Ishikawa (cell line): Measurements from ENCODE around the gene TPK1.

ENCODE experiments used
- CEBPB ChIP-seq: IDR thresholded peaks from 2 replicates; pipeline ENCODE4 v1.6.1; 2012
- EGR1 ChIP-seq: IDR thresholded peaks from 2 replicates; pipeline ENCODE4 v1.6.1; 2012
- EP300 ChIP-seq: IDR thresholded peaks from 2 replicates; pipeline ENCODE4 v1.6.1; 2012; ENCODE audit warnings: borderline replicate concordance
- MAX ChIP-seq: IDR thresholded peaks from 2 replicates; pipeline ENCODE4 v1.6.1; 2012
- RAD21 ChIP-seq: IDR thresholded peaks from 2 replicates; pipeline ENCODE4 v1.6.1; 2012; ENCODE audit warnings: low read depth
- REST ChIP-seq: IDR thresholded peaks from 2 replicates; pipeline ENCODE4 v1.6.1; 2012; ENCODE audit warnings: low read depth, mild to moderate bottlenecking
- TAF1 ChIP-seq: IDR thresholded peaks from 2 replicates; pipeline ENCODE4 v1.6.1; 2012; ENCODE audit warnings: low read depth, mild to moderate bottlenecking
- TCF12 ChIP-seq: IDR thresholded peaks from 2 replicates; pipeline ENCODE4 v1.6.1; 2012; ENCODE audit warnings: low read depth
- TEAD4 ChIP-seq: IDR thresholded peaks from 2 replicates; pipeline ENCODE4 v1.6.1; 2012
- USF1 ChIP-seq: IDR thresholded peaks from 2 replicates; pipeline ENCODE4 v1.6.1; 2012
- YY1 ChIP-seq: IDR thresholded peaks from 2 replicates; pipeline ENCODE4 v1.6.1; 2012; ENCODE audit warnings: low read depth
- ZBTB7A ChIP-seq: IDR thresholded peaks from 2 replicates; pipeline ENCODE4 v1.6.1; 2012; ENCODE audit warnings: low read depth

- no peak for TF ChIP-seq YY1
- no peak for TF ChIP-seq ZBTB7A
- no peak for TF ChIP-seq RAD21
- no peak for TF ChIP-seq TAF1
- TF ChIP-seq MAX: no peak
- TF ChIP-seq EP300: no peak
- no peak for TF ChIP-seq REST
- no peak for TF ChIP-seq CEBPB
- no peak for TF ChIP-seq EGR1
- no peak for TF ChIP-seq USF1
- TF ChIP-seq TEAD4: no peak
- no peak for TF ChIP-seq TCF12
Measured at GRCh38 chr7:144812379-144813283, 23.2 kb downstream of the TPK1 start.
